Effector memory CD8-positive, alpha-beta T cell (primary cell): ENCODE results near the gene CCNQ.

ENCODE experiments used
- ATAC-seq: fragments of 150-1000 bp; cut with Tn5 transposase; replicated peaks from 2 replicates; pipeline ENCODE4 v1.10.0; 2021; ENCODE audit warnings: mild to moderate bottlenecking, moderate library complexity
- DNase-seq, 3 experiments: peaks; one replicate each; pipeline ENCODE4 v3.0.0; 2021
- H3K27ac Mint-ChIP-seq, 2 donors: one replicate each; pipeline ENCODE4 v1.8.0; 2022; ENCODE audit warnings: mild to moderate bottlenecking in 2 of 2, mixed read lengths in 2 of 2, moderate library complexity in 2 of 2
- H3K27me3 Mint-ChIP-seq, 2 donors: one replicate each; pipeline ENCODE4 v1.8.0; 2022; ENCODE audit warnings: mixed read lengths in 2 of 2
- H3K36me3 Mint-ChIP-seq: one replicate; pipeline ENCODE4 v1.8.0; 2022; ENCODE audit warnings: mild to moderate bottlenecking, moderate library complexity, mixed read lengths; ENCODE audit not compliant: insufficient read depth
- H3K4me1 Mint-ChIP-seq, 2 donors: one replicate each; pipeline ENCODE4 v1.8.0; 2022; ENCODE audit warnings: low read depth in 2 of 2, mixed read lengths in 2 of 2
- H3K4me3 Mint-ChIP-seq, 2 donors: one replicate each; pipeline ENCODE4 v1.8.0; 2022; ENCODE audit warnings: mild to moderate bottlenecking in 2 of 2, mixed read lengths in 2 of 2, moderate library complexity in 2 of 2
- H3K9me3 Mint-ChIP-seq, 2 donors: one replicate each; pipeline ENCODE4 v1.8.0; 2022; ENCODE audit warnings: mixed read lengths in 2 of 2

The CCNQ gene

DNA sequence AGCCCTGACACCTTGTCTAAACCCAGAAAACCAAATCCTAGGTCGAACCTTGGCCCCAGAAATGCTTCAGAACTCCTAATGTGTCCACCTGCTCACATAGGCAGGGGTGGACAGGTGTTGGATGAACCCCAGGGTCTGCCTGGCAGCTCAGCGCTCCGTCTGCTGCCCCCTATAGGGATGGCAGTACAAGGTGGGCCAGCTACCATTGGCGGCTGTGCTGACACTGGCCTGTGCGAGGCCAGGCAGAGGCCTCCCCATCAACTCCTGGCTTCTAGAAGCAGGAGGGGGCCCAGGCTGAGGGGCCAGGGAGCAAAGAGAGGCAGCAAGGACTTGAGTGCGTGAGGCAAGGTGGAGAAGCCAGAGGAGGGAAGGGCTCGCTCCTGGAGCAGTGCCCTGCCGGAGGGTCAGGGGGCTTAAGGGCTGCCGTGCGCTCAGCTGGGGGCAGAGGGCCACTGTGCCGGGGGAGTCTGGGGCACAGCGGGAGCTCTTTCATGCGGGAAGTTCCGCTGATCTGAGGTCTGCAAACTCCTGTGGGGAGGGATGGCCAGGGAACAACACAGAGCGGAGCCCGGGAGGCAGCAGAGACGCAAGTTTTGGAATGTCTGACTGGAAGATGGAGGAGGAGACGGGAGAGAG is 20.6 kb downstream of the CCNQ start:
- H3K27ac Mint-ChIP-seq: no peak overlapping the region
- DNase-seq: no peak
- H3K36me3 Mint-ChIP-seq: peaks cover 5% of the 10 kb centered on the region
- ATAC-seq: no peak
- no peak overlapping the region for H3K4me3 Mint-ChIP-seq
- no peaks in the 10 kb centered on the region for H3K9me3 Mint-ChIP-seq
- H3K27me3 Mint-ChIP-seq: no peaks in the 10 kb centered on the region
- peaks cover 3 to 6% of the 10 kb centered on the region in 2 donors for H3K4me1 Mint-ChIP-seq

DNA sequence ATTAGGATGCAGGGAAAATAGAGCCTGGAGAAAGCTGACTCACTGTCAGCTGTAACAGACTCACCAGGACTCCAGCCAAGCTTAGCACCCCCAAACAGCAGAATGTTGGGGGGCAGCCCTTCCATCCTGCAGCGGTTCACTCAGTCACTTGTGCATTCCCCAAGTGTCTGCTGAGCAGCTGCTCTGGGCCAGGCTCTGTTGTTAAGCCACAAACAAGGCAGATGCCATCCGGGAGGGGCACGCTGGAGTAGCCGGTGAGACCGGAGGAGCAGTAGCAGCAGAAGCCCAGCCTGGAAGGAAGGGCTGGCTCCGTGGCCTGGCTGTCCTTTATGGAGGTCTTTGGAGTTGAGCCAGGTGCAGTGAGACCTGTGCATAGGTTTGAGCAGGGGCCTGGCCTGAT is 22.0 kb downstream of the CCNQ start:
- Mint-ChIP-seq H3K36me3 (peaks cover 5% of the 10 kb centered on the region), H3K27me3 (no peaks in the 10 kb centered on the region), H3K4me3 (no peak overlapping the region), H3K9me3 (no peaks in the 10 kb centered on the region), H3K4me1 (no peaks in the 10 kb centered on the region), H3K27ac (no peak overlapping the region)
- no peak for ATAC-seq
- no peak for DNase-seq

DNA sequence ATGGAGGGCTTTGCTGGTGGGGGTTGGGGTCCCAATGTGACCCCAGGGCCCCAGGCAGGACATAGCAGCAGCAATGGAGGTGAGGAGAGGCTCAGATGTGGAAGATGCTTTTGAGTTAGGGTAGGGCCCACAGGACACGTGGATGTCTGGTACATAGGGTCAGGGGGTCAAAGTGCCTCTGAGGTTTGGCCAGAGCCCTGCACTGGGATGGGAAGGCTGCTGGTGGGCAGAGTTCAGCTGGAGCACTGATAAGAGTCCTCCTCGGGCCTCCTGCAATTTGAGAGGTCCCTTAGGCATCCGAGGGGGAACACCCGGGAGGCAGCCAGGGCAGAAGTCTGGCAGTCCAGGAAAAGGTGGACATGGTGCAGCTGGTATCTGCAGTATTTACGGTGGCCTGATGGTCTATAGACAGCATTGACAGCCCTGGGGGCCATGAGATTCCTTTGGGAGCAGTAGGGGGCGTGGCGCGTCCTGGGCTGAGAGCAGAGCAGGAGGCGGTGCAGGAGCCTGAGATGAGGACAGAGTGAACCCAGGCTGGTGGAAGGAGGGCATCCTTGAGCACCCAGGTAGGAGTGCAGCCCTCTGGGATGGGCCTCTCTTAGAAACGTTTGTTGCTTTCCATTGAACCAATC is 22.6 kb downstream of the CCNQ start:
- no peak overlapping the region for H3K4me3 Mint-ChIP-seq
- DNase-seq (no peak), ATAC-seq (no peak)
- H3K4me1 Mint-ChIP-seq: no peaks in the 10 kb centered on the region
- H3K27me3 Mint-ChIP-seq: no peaks in the 10 kb centered on the region
- H3K27ac Mint-ChIP-seq: no peak overlapping the region
- H3K36me3 Mint-ChIP-seq: peaks cover 5% of the 10 kb centered on the region
- H3K9me3 Mint-ChIP-seq: no peaks in the 10 kb centered on the region

DNA sequence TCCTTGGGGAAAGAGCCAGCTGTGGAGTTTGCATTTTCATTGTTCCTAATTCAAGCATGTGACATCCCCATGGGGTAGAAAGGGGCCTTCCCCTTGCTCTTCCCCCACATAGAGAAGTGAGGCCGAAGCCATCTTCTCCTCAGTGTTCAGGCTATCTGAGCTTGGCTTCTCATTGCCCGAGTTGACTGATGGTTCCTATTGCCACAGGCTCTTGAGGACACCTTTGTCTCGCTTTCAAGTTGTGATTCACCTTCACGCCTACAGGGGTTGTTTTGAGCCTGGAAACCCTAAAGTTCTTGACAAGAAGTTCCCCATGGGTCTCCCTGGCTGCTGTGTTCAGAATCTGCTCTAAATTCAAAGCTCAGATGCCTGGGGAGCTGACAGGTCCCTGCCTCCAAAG is 25.0 kb downstream of the CCNQ start:
- H3K27ac Mint-ChIP-seq: no peak overlapping the region
- no peaks in the 10 kb centered on the region for H3K9me3 Mint-ChIP-seq
- ATAC-seq (no peak), DNase-seq (no peak)
- H3K4me3 Mint-ChIP-seq: no peak overlapping the region
- H3K4me1 Mint-ChIP-seq: no peaks in the 10 kb centered on the region
- no peaks in the 10 kb centered on the region for H3K27me3 Mint-ChIP-seq
- H3K36me3 Mint-ChIP-seq: no peaks in the 10 kb centered on the region

DNA sequence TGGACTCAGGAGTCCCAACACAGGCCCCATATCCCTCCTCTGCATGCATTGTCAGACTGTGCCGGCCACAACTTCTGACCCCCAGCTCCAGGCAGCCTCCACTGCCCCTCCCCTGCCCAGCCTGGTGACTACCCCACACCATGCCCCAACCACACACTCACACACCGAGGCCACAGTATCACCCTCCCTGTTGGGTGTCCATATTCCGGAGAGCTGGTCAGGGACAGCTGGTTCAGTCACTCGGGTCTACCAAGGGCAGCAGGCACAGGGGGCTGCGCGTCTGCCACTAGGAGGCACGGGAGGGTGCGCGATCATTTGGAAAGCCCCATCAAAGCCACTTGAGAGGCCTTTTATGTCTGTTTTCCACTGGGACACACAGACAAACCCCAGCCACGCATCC is 26.3 kb downstream of the CCNQ start:
- no peak overlapping the region for H3K4me3 Mint-ChIP-seq
- H3K27ac Mint-ChIP-seq: no peak overlapping the region
- H3K36me3 Mint-ChIP-seq: no peaks in the 10 kb centered on the region
- H3K27me3 Mint-ChIP-seq: no peaks in the 10 kb centered on the region
- ATAC-seq (no peak), DNase-seq (no peak)
- H3K9me3 Mint-ChIP-seq: no peaks in the 10 kb centered on the region
- no peaks in the 10 kb centered on the region for H3K4me1 Mint-ChIP-seq

DNA sequence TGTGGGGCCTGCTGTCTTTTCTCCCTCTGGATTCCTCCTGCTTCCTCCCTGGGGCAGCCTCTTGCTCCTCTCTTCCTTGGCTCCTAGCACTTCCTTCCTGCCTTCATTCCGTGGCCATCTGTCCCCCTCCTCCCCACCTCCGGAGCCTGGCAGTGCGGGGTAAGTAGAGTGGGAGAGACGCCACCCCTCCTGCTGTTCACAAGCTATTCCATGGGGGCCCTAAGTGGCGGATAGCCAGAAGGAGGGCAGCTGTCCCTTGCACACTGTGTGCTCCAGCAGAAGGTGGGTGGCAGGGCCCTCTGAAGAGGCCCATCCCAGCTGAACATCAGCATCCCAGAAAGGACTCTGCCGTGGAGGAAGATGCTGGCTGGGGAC is 27.4 kb downstream of the CCNQ start:
- ATAC-seq: no peak
- Mint-ChIP-seq H3K36me3 (no peaks in the 10 kb centered on the region), H3K4me3 (no peak overlapping the region), H3K27me3 (no peaks in the 10 kb centered on the region), H3K27ac (no peak overlapping the region), H3K4me1 (no peaks in the 10 kb centered on the region), H3K9me3 (no peaks in the 10 kb centered on the region)
- DNase-seq: no peak

DNA sequence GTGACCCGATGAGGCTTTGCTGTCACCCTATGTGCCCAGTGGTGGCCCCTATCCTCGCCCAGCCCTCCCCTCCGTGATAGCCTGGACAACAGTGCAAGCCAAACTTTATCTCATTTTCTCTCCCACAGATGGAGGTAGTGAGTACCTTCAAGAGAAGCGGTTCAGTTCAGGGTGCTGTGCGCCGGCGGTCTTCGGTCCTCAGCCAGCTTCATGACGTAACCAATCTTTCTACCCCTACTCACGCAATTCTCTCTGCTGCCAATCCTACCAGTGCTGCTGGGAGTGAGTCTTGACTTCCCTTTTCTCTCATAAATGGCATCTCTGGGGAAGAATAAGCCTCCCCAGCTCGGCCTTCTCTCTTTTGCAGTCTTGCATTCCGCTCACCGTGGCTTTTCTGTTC is 29.5 kb downstream of the CCNQ start:
- no peak for ATAC-seq
- no peak for DNase-seq
- Mint-ChIP-seq H3K4me3 (no peak overlapping the region), H3K27ac (no peak overlapping the region), H3K36me3 (no peaks in the 10 kb centered on the region), H3K9me3 (no peaks in the 10 kb centered on the region), H3K4me1 (no peaks in the 10 kb centered on the region), H3K27me3 (no peaks in the 10 kb centered on the region)

DNA sequence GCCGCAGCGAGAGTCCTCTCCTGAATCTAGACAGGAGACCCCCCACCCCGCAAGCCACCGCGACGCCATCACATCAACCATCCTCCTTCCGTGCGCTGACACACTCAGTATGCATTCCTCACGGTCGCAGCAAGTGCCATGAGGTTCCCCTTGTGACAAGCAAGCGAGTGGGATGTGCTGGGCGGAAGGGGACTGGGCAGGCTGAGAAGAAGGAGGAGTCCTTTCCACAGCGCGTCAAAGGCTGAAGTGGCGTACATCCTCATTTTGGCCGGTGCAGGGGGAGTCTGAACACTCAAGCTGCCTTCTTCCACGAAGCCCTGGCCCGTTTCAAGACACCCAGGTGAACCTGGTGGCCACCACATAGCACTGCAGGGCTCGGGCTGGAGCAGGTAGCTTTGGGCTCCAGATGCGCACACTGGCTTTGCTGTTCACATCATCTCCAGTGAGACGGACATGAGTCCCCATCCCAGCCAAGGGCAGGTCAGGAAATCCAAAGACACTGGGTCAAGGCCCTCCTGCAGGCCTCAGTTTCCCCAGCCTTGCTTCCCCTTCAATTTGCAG is 30.4 kb downstream of the CCNQ start:
- H3K27me3 Mint-ChIP-seq: no peaks in the 10 kb centered on the region
- no peak overlapping the region for H3K4me3 Mint-ChIP-seq
- ATAC-seq: no peak
- no peaks in the 10 kb centered on the region for H3K36me3 Mint-ChIP-seq
- no peak for DNase-seq
- H3K4me1 Mint-ChIP-seq: no peaks in the 10 kb centered on the region
- no peak overlapping the region for H3K27ac Mint-ChIP-seq
- H3K9me3 Mint-ChIP-seq: no peaks in the 10 kb centered on the region

DNA sequence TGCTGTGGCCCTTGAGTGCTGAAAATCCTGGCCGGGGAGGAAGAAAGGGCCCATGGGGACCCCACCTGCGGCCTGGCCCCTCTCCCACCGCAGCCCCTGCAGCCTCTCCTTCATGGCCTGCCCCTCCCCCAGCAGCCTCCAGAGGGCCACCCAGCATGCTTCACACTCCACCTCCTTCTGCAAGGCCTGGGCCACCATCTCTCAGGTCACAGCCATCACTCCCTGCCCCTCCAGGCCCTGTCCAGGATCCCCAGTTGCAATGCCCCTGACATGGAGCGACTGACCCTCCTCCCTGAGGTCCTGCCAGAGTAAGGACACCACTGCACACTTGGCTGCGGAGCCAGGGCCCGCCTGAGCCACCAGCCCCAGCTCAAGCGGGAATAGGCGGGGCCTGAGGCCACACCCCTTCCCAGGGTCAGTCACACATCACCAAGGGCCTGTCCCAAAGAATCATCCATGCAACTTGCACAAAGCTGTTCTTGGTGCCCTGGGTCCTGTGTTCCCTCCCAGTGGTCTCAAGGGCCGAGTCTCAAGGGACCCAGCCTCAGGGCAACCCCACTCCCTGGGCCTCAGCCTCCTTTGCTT is 32.9 kb downstream of the CCNQ start:
- Mint-ChIP-seq H3K9me3 (no peaks in the 10 kb centered on the region), H3K4me1 (no peaks in the 10 kb centered on the region), H3K27me3 (peaks cover 0 to 3% of the 10 kb centered on the region in 2 donors), H3K36me3 (no peaks in the 10 kb centered on the region), H3K4me3 (no peak overlapping the region), H3K27ac (no peak overlapping the region)
- DNase-seq: no peak
- no peak for ATAC-seq

DNA sequence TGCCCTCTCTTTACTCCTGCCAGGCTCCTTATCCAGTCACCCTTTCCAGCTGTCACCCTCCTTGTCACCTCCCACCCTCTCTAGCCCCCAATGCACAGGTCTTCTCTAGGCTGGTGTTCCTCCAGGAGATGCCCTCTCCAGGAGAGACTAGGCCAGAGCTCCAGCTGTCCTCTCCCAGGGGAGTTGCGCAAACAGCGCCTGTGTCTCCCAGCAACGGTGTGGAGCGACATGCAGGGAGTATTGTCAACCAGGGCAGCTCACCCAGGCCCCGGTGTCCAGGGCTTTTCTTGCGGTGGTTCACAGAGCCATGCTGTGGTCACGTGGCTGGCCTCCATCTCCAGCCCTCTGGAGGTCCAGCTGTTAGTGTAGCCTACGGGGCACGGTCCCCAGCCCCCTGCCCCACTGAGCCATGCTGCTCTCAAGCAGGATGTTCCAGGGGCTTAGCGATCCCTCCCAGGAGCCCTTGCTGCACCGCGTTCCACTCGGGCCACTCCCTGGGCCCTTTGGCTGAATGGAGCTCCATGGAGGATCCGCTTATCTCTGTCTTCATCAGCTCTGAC is 34.8 kb downstream of the CCNQ start:
- Mint-ChIP-seq H3K4me3 (no peak overlapping the region), H3K36me3 (no peaks in the 10 kb centered on the region), H3K4me1 (no peaks in the 10 kb centered on the region), H3K9me3 (no peaks in the 10 kb centered on the region), H3K27ac (peak overlapping the region in 1 of 2 donors; percentile 38), H3K27me3 (peaks cover 0 to 6% of the 10 kb centered on the region in 2 donors)
- ATAC-seq (no peak), DNase-seq (no peak)

DNA sequence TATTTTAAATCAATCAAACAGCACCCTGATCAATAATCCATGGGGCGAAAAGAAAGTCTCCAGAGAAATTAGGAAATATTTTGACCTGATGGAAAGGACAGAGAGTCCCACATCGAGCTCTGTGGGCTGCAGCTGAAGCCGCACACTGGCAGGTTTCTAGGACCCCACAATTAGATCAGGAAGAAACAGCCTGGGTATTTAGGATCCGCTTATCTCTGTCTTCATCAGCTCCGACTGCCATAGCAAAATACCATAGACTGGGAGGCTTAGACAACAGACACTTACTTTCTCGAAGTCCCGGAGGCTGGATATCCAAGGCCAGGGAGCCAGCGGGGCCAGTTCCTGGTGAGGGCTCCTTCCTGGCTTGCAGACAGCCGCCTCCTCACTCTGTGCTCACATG is 36.4 kb downstream of the CCNQ start:
- Mint-ChIP-seq H3K9me3 (no peaks in the 10 kb centered on the region), H3K36me3 (no peaks in the 10 kb centered on the region), H3K27ac (no peak overlapping the region), H3K27me3 (peaks cover 0 to 6% of the 10 kb centered on the region in 2 donors), H3K4me3 (no peak overlapping the region), H3K4me1 (no peaks in the 10 kb centered on the region)
- ATAC-seq: no peak
- no peak for DNase-seq

DNA sequence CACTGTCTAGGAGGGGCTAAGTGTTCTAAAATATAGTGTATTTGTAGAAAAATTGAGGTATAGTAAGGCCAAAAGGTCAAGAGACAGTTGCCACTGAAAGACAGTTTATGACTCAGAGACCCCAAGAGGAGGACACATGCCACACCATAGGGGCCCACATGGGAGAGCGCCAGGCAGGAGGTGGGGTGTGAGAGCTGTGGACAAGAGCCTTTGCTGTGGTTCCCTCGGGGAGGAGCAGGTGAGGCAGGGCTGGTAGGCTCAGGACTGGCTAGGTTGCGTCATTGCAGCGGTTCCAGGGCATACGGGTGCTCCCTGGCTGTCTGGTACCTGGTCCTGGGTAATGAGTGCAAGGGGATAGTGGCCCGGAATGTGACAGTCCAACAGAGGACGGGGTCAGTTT is 37.6 kb downstream of the CCNQ start:
- Mint-ChIP-seq H3K27ac (no peak overlapping the region), H3K27me3 (peaks cover 0 to 6% of the 10 kb centered on the region in 2 donors), H3K9me3 (no peaks in the 10 kb centered on the region), H3K4me1 (no peaks in the 10 kb centered on the region), H3K4me3 (no peak overlapping the region), H3K36me3 (no peaks in the 10 kb centered on the region)
- no peak for ATAC-seq
- no peak for DNase-seq

DNA sequence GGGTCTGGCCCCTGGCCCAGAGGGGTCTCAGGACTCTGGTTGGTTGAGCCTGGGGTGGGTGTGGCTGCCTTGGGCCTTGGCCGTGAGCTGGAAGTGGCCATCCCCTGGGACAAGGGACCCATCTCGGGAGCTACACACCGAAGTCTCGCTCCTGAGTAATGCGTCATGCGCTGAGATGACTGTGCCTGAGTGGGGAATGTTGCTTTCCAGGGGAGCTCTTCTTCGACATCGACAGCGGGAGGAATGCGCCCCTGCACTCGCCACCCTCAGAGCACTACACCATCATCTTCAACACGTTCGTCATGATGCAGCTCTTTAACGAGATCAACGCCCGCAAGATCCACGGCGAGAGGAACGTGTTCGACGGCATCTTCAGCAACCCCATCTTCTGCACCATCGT is 38.5 kb downstream of the CCNQ start:
- peaks cover 0 to 11% of the 10 kb centered on the region in 2 donors for H3K27me3 Mint-ChIP-seq
- DNase-seq: no peak
- H3K27ac Mint-ChIP-seq: no peak overlapping the region
- no peaks in the 10 kb centered on the region for H3K4me1 Mint-ChIP-seq
- no peaks in the 10 kb centered on the region for H3K9me3 Mint-ChIP-seq
- H3K36me3 Mint-ChIP-seq: no peaks in the 10 kb centered on the region
- no peak overlapping the region for H3K4me3 Mint-ChIP-seq
- no peak for ATAC-seq

DNA sequence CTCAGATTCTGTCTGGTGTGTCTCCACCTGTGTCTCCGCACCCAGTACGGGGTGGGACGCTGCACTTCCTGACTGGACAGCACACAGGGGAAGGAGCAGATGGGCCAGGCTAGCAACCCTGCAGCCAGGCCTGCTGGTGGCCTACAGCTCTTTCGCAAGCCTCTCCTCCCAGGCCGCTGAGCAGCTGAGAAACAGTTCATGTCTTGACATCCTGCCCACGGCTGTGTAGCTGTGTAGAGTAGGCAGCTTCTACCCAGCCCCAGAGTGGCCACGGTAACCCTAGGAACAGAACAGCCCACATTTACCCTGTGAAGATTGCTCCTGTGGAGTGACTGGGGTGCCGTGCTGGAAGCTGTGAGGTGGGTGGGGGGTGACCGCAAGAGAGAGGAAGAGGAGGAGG is 38.9 kb downstream of the CCNQ start:
- no peak for ATAC-seq
- Mint-ChIP-seq H3K27ac (no peak overlapping the region), H3K4me3 (no peak overlapping the region), H3K4me1 (no peaks in the 10 kb centered on the region), H3K9me3 (no peaks in the 10 kb centered on the region), H3K27me3 (peaks cover 0 to 15% of the 10 kb centered on the region in 2 donors), H3K36me3 (no peaks in the 10 kb centered on the region)
- DNase-seq: no peak
